D721Med (cell line): Measurements from ENCODE around the gene TMEM170A.

ENCODE experiments used
- DNase-seq: peaks from one replicate; pipeline ENCODE4 v3.0.0; 2011; ENCODE audit warnings: low spot score; ENCODE audit not compliant: insufficient read length
- FAIRE-seq: peaks from 2 replicates; lab custom pipeline; 2011; peaks lifted over from hg19 to GRCh38; lab: Jason Lieb, UNC
- CTCF ChIP-seq: IDR thresholded peaks from 2 replicates; pipeline ENCODE4 v1.5.1; 2012; ENCODE audit warnings: mild to moderate bottlenecking, control low read depth; ENCODE audit not compliant: insufficient read depth; ENCODE audit errors: missing control alignments

Gene TMEM170A

DNA sequence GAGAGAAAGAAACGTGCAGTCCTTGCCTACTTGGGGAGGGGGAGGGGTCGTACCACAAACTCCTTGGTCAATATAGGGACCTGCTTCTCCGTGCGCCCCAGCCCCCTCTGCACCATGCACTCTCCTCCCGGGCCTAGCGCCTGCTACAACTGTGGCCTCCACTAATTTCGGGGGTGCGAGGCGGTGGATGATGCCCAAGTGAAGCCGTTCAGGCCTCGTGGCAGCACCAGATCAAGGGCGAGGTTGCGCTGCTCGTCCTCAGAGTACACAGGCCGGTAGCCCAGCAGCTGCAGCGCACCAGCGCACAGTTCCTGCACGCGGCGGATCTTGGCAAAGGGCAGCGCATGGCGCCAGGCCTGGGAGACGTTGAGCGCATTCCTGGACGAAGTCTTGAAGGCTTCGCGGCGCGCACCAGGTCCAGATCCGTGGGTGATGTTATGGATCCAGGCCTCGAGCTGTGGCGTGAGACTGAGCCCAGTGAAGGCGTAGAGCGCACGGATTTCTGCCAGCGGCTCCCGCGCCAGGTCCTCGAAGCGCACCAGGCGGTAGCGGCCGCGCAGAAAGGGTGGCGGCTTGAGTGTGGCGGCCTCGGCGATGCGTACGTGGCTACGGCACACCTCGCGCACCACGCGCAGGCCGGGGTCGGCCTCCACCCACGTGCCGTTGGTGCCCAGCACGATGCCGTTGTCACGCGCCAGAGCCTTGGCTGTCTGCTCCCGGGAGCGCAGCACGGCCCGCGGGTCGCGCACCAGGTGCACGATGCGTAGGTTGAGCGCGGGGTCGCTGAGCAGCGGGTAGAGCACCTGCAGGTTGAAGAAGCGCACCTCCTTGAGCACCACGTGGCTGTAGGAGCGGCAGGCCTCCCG is 14.2 kb upstream of the TMEM170A start:
- FAIRE-seq (no peak), DNase-seq (no peak)
- TF ChIP-seq CTCF, result no peak

GRCh38 chr16:75477680-75478473 is 13.4 kb upstream of the TMEM170A start:
- DNase-seq (no peak), FAIRE-seq (no peak)
- TF ChIP-seq CTCF, result no peak

DNA sequence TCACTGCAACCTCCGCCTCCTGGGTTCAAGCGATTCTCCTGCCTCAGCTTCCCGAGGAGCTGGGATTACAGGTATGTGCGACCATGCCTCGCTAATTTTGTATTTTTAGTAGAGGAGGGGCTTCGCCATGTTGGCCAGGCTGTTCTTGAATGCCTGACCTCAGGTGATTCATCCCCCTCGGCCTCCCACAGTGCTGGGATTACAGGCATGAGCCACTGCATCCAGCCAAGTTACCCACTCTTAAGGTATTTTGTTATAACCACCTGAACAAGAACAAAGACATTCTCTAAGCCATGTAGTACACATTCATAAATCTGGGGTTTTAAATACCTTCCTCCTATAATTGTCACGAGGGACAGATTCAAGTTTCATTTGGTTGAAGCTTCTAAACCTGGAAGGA is 12.3 kb upstream of the TMEM170A start:
- no peak for FAIRE-seq
- no peak for DNase-seq
- no peak for TF ChIP-seq CTCF

DNA sequence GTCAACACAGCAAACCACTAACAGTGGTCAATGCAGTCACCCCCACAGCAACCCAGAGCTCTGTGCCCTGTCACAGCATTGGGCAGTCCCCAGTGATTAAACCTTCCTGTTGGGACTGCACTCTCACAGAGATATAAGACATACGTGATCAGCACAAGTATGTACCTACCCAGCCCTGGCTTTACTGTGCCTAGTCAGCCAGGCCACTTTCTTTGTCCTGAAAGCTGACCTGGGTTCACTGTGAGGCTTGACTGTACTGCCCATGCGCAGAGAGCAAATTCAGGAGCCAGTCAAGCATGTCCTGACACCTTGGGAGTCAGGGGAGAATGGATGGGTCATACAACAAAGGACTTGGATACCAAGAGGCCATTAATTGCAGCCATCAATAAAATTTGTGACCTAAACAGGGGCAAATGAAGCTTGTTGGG is 10.9 kb upstream of the TMEM170A start:
- FAIRE-seq (no peak), DNase-seq (no peak)
- TF ChIP-seq CTCF, result no peak

DNA sequence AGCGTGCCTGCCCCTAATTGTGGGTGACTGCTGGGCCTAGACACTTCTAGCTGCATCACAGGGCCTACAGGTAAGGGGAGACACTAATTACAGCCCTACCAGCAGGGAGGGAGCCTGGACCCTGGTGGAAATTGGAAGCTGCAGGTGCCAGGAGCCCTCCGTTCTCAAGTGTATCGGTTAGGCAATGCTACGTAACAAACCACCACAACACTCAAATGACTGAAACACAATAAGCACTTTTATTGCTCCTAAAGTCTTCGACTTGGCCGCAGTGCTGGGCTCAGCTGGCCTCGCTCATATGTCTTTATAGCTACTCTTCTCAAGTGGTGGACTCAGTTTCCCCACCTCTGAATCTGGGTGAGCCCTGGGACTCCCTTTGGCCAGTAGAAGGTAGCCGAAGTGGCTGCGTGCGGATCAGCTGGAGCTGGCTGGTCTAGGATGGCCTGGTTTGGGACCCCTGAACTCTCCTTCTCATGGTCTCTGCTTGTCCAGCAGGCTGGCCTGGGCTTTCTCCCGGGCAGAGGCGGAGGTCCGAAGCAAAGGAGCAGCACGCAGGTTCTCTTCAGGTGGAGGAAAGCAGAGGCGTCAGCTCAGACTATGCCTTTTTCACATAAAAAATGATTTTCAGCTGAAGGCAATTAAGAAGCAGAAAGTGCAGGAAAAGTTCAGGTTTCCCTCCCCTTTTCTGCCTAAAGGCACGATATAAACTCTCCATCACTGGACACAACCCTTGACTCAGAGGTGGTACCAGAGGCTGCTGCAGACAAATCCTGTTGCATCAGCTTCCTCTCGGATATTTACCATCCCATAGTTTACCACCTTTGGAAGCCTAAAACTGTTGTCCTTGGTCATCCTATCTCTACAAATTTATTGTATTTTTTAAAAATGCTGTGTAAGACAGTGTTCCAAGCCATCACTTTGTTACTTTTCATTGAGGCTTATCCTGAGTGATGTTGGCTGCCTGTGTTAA is 8.7 kb upstream of the TMEM170A start:
- FAIRE-seq (no peak), DNase-seq (no peak)
- TF ChIP-seq CTCF, result no peak

- DNase-seq, result peak; percentile 40
Measured at GRCh38 chr16:75471723-75472633, 7.5 kb upstream of the TMEM170A start.

More at GRCh38 chr16:75471723-75472633, 7.5 kb upstream of the TMEM170A start:
- FAIRE-seq, result no peak
- TF ChIP-seq CTCF, result peak; percentile 87
